HG03442 (cell line): ENCODE data around the gene PXT1.
A peak's percentile ranks its signal among the peaks of the same experiment; 100 is the strongest.
"Not testable (repeated sequence)": the region's sequence is repeated elsewhere in the genome, so short reads cannot be mapped to it uniquely, and the experiment has no call there.

Experiments
- ATAC-seq: cut with Tn5 transposase; IDR thresholded peaks from one replicate; pipeline ENCODE4 v1.9.1; 2021; ENCODE audit warnings: mild to moderate bottlenecking, moderate library complexity; ENCODE audit not compliant: unreplicated experiment

PXT1 gene, protein sequence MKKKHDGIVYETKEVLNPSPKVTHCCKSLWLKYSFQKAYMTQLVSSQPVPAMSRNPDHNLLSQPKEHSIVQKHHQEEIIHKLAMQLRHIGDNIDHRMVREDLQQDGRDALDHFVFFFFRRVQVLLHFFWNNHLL

DNA sequence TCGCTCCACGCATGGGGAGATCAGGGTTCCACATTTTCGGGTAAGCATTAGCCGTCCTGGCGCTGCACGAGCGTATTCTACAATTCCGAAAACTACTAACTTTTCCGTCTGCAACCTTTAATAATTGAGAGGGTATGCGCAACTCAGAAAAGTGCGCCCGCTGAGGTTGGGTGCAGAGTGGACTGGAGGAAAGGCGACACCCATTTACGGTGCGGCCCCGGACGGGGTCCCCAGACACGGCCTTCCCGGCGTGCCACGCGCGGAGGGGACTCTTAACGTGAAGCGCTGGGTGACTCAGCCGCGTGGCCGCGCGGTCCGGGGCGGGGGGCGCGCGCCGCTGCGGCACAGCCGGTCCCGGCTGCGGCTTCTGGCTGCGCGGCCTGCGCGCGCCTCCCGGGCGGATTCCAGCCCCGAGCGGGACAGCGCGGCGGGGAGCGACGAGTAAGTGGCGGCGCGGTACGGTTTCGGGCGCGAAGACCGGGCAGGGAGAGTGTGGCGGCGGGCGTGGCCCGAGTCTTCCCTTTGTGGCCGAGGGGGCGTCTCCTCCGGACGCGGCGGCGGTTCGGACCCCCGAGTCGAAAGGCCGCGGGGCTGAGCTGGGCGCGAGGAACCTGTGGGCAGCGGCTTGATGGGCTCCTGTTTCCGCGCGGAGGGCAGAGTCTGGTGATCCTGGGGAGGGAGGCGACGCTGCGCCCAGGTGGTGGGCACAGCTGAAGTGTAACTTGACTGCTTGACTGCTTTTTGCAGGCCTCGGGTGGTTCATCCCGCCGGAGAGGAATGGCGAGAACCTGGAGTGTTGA is at the start of gene PXT1, which contains the start of gene KCTD20:
PXT1 (minus strand) TSS at position 184 of the 800 bp plus-strand sequence. CDS start 16,772 bp downstream, outside the sequence.
KCTD20 (plus strand) TSS at position 330 of the 800 bp plus-strand sequence. CDS start 27,098 bp downstream, outside the sequence.
- ATAC-seq, result peak; percentile 77

DNA sequence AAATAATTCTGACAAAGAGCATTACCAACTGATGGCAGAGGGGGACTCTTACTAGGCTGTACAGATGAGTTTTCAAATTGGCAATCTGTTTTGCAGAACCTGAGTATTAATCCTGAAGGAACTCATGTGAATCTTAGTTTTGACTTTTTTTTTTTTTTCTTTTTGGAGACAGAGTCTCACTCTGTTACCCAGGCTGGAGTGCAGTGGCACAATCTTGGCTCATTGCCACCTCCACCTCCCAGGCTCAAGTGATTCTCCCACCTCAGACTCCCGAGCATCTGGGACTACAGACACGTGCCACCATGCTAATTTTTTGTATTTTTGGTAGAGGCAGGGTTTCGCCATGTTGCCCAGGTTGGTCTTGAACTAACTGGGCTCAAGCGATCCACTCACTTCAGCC is 49.4 kb upstream of the PXT1 start:
- ATAC-seq, result no peak

DNA sequence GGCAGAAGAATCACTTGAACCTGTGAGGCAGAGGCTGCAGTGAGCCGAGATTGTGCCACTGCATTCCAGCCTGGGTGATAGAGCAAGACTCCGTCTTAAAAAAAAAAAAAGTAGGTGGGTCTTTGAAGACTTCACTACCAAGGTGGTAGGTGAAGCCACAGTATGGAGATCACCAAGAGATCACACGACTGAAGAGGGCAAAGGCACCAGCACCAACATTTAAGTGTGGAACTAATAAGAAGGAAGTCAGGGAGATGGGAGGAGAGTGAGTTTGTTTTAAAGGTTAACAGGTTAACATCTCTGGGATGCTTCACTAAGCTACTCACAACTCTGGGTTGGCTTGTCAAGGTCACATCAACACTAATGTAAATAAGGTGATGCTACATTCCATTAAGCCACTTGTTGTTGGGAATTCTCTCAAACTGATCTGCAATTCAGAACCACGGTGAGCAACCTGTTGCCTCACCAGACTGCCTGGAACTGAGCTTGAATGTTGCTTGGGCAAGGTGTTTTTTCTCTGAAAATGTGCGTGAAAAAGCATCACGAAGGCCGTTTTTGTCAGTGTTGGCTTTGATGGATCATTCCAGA is 48.8 kb upstream of the PXT1 start:
- no peak for ATAC-seq

DNA sequence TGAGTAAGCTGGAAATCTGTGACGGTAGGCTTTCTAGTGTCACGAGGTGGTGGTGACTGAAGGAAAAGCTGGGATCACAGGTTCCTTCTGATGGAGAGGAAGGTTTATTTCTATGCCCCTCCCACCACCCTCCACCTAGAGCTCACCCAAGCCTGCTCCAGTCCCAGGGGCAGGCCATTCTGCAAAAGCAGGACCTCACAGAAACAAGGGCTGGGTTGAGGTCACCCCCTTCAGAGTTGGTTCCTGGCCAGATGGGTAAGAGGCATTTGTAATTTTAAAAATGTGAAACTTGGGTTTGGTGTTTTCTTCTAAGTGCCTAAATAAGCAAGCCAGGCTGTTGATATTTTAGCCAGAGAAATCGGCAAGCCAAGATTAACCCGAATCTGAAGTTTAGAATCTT is 46.8 kb upstream of the PXT1 start:
- ATAC-seq, result no peak

- ATAC-seq, result no peak
Measured at GRCh38 chr6:36488221-36488620, 45.6 kb upstream of the PXT1 start.

- ATAC-seq, result no peak
Measured at GRCh38 chr6:36487698-36488097, 45.0 kb upstream of the PXT1 start.

DNA sequence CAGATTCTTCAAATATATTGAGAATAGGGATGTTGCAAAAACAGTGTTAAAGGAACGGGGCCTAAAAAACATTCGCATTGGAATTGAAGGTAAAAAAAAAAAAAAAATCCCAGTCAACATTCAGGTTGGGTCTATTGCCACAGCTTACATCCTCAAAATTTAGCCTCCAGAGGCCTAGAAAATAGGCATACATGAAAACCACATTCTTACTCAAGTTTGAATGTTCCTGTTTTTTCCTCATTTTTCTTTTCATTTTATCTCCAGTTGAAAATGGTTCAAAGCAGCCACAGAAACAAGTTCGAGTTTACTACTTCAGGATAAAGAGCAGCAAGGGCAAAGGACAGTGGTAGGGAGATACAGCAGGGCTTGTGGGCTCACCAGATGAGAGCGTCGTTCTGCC is 42.1 kb upstream of the PXT1 start:
- ATAC-seq, result no peak

- ATAC-seq, result not testable (repeated sequence)
Measured at GRCh38 chr6:36483326-36483725, 40.7 kb upstream of the PXT1 start.

DNA sequence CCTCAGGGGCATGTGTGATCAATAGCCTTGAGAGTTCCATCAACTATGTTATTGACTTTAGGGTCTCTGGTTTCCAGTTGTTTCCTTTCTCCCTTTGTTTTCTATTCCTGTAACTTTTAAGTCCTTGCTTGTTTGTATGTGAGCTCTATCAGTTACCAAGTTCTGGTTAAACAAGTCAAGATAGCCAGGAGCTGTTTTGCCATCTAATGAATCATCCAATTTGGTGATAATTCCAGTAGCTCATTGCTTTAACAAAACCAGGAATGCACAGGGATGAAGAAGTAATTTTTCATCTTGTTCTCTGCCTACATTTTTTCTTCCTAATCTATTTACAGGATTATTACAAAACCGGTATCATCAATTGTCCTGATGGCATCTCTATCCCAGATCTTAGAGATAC is 36.6 kb upstream of the PXT1 start:
- no peak for ATAC-seq

DNA sequence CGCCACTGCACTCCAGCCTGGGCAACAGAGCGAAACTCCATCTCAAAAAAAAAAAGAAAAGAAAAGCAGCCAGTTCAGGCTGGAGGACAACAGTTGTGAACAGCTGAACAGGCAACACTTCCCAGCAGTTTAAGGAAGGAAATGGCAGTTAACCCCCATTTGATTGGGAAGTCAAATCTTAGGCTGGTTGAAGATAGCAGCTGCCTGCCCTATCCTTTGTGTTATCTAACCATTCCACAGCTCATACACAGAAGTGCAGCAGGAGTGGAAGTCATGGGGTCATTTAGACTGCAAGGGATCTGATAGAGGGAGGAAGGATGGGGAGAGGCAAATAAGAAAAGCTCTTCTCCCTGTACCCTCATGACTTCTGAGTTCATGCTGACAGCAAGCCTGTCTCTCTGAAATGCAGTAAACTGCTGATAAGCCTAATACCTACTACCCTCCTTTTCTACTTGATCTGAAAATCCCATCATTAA is 35.4 kb upstream of the PXT1 start:
- no peak for ATAC-seq

DNA sequence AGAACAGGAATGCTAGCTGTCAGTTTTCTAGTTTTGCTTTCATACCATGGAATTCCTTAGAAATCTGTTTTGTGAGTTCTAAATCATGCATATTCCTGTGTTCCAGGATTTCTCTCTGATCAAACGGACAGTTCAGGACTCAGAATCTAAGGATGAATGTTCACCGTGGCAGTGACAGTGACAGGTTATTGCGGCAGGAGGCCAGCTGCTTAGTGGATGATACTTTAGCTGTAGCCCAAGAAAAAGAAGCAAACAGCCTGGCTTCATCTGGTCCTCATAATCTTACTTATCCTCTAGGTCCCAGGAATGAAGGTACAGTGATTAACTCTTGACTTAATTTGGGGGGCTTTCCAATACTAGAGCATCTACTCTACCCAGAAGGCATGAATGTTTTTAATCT is 27.3 kb upstream of the PXT1 start:
- ATAC-seq, result no peak

DNA sequence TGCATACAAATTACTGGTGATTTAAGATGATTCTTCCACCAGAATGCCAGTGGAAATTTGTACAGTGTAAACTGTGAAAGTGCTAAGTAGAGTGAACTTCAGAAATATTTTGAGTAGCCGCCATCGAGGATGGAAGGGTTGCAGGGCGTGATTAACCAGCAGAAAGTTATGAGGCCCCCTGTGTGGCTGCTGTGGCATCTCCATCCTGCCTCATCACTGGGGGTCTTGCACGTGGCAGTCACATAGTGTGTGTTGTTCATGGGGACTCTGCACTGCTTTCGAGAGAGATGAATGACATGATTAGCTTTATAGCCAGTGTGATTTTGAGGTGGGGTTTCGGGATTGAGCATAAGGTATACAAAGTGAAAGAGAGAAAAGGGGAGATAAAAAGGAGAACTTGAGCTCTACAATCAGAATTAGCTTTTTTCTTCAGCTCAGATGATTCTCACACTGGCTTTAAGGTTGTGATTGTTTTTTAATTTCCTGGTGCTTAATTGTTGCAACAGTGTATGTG is 26.6 kb upstream of the PXT1 start:
- no peak for ATAC-seq

DNA sequence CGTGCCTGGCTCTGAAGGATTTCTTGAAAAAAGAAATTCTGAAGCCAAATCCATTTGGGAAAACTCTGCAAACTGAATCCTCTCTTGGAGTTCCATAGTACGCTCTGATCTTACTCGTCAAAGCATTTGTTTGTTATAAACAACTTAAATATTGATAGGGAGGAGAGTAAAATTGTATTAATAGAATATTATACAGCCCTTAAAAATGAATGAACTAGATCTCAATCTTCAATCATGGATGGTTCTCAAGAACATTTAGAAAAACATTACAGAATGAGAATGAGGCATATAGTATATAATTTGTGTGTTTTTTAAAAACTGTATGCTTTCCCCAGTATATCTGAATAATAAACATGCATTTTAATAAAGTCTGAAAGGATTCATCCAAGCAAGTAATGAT is 25.0 kb upstream of the PXT1 start:
- ATAC-seq, result no peak

DNA sequence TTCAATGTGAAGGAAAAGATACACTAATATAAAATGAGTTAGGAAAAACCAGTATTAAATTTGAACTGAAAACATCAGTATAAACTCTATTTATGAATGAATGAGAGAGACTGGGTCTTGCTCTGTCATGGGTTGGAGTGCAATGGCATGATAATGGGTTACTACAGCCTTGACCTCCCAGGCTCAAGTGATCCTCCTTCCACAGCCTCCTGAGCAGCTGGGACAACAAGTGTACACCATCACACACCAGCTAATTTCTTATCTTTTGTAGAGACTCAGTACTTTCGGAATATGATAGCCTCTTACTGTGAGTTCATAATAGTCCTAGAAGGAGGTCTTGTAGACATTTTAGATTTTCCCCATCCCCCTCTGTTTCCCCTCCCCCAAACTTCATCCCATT is 21.6 kb upstream of the PXT1 start:
- ATAC-seq, result no peak

GRCh38 chr6:36463676-36464075 is 21.0 kb upstream of the PXT1 start:
- ATAC-seq, result no peak

DNA sequence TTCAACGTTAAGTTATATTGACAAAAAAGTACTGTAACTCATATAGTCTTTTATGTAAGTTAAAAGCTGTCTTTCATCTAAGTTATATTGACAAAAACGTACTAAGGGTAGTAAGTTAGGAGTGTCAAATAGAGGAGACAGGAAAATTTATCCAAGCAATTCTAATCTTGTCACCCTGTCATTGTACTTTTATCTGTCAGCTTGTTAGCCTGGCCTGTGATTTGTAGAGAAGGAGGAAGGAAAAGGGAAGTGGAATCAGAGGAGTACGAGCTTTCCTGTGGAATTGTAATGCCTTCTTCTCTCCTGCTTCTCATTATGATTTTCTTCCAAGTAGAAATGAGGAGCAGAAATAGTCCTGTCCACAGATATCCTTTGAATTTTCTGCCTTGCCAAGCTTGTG is 19.0 kb upstream of the PXT1 start:
- no peak for ATAC-seq

- ATAC-seq, result no peak
Measured at GRCh38 chr6:36460916-36461315, 18.3 kb upstream of the PXT1 start.

DNA sequence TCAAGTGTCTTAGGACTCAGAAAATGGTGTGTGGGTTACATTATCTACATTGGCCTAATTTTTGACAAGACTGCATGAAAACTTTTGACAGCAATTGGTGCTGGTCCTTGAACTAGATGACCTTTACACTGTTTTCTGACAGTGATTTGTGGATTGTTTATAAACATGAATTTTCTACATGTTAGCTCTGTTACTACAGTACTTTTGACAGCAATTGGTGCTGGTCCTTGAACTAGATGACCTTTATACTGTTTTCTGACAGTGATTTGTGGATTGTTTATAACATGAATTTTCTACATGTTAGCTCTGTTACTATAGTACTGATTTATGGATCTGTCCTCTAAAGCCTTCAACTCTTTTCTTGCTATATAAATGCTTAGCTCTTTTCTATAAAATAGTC is 16.8 kb upstream of the PXT1 start:
- no peak for ATAC-seq

GRCh38 chr6:36455486-36456027 is 12.9 kb upstream of the PXT1 start:
- ATAC-seq, result no peak

DNA sequence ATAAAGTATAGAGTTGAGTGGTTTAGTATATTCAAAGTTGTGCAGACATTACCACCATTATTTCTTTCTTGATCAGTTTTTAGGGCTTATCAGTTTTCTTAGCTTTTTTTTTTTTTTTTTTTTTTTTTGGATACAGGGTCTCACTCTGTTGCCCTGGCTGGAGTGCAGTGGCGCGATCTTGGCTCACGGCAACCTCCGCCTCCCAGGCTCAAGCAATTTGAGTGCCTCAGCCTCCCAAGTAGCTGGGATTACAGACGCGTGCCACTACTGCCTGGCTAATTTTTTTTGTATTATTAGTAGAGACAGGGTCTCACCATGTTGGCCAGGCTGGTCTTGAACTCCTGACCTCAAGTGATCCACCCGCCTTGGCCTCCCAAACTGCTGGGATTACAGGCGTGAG is 10.2 kb upstream of the PXT1 start:
- not testable (repeated sequence) for ATAC-seq

- ATAC-seq, result not testable (repeated sequence)
Measured at GRCh38 chr6:36449173-36449572, 6.5 kb upstream of the PXT1 start.

DNA sequence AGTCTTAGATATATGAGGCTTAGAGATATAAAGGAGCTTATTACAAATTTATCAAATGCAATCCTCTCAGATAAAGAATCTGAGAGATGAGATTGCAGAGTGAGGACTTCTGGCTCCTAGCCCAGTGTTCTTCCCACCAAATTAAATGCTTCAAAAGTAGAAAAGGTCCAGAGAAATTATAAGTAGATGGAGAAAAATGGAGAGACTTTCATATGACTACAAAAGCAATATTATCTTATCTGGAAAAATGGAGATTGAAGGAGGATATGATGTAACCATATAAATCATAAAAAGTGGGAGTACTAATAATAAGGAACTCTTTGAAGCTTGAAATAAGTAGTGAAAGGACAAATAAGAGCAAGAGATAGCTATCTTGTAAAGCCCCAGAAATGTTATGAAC is 3.0 kb upstream of the PXT1 start:
- ATAC-seq, result no peak
